Naive thymus-derived CD4-positive, alpha-beta T cell (primary cell): ENCODE data around the gene ZNRF3. TPM values are rescaled to one million over a fixed set of nuclear protein-coding genes. Genes with fewer than 3 reads are reported as not detected.

Source experiments
- ATAC-seq: fragments of 150-1000 bp; cut with Tn5 transposase; 2 replicates; pipeline ENCODE4 v1.10.0; 2021; ENCODE audit warnings: mild to moderate bottlenecking, moderate library complexity
- CTCF ChIA-PET: fragments of 350-600 bp; sonication (Branson Sonifier 250); formaldehyde crosslinking; loops from one replicate; lab custom pipeline; 2021; ENCODE audit warnings: antibody characterized with exemption; lab: Charles Lee
- POLR2A ChIA-PET: fragments of 350-600 bp; sonication (Branson Sonifier 250); formaldehyde crosslinking; loops from one replicate; lab custom pipeline; 2021; ENCODE audit warnings: antibody characterized with exemption, inconsistent platforms; lab: Charles Lee
- DNase-seq, 9 donors: peaks; one replicate each; pipeline versions ENCODE4 v3.0.0 to v3.0.0-alpha.2; 2020 to 2022; ENCODE audit warnings: mixed read lengths in 1 of 9
- H3K27ac ChIP-seq: one replicate; pipeline ENCODE4 v1.7.0; 2013; ENCODE audit warnings: mild to moderate bottlenecking, low read depth, low read length, moderate library complexity
- H3K27me3 ChIP-seq, 2 donors: one replicate each; pipeline ENCODE4 v1.7.0; 2013; ENCODE audit warnings: low read length in 2 of 2, mild to moderate bottlenecking in 2 of 2, moderate library complexity in 2 of 2; ENCODE audit not compliant: control insufficient read depth in 2 of 2, insufficient read depth in 2 of 2
- H3K36me3 ChIP-seq, 3 experiments: 1 replicate in 2 of 3; 2 replicates in 1 of 3; pipeline ENCODE4 v1.7.0; 2013; ENCODE audit warnings: low read length in 3 of 3, mild to moderate bottlenecking in 3 of 3, moderate library complexity in 1 of 3; ENCODE audit not compliant: insufficient read depth in 3 of 3, control insufficient read depth in 2 of 3
- H3K4me1 ChIP-seq, 2 donors: one replicate each; pipeline ENCODE4 v1.7.0; 2013; ENCODE audit warnings: low read length in 2 of 2, mild to moderate bottlenecking in 2 of 2, moderate library complexity in 1 of 2; ENCODE audit not compliant: control insufficient read depth in 2 of 2, insufficient read depth in 2 of 2
- H3K4me3 ChIP-seq: 2 replicates; pipeline ENCODE4 v1.7.0; 2013; ENCODE audit warnings: mild to moderate bottlenecking, low read length
- H3K9me3 ChIP-seq, 3 experiments: 1 replicate in 2 of 3; 2 replicates in 1 of 3; pipeline ENCODE4 v1.7.0; 2013; ENCODE audit warnings: low read length in 3 of 3; ENCODE audit not compliant: control insufficient read depth in 2 of 3
- H3K27ac Mint-ChIP-seq, 9 donors: one replicate each; pipeline ENCODE4 v1.8.0; 2020 to 2022; ENCODE audit warnings: mixed read lengths in 9 of 9, mild to moderate bottlenecking in 8 of 9, moderate library complexity in 5 of 9, inconsistent platforms in 2 of 9
- H3K27me3 Mint-ChIP-seq, 5 donors: one replicate each; pipeline ENCODE4 v1.8.0; 2021 to 2022; ENCODE audit warnings: mixed read lengths in 5 of 5, mild to moderate bottlenecking in 1 of 5
- H3K36me3 Mint-ChIP-seq, 5 donors: one replicate each; pipeline ENCODE4 v1.8.0; 2020 to 2022; ENCODE audit warnings: mixed read lengths in 5 of 5, mild to moderate bottlenecking in 3 of 5, inconsistent platforms in 1 of 5
- H3K4me1 Mint-ChIP-seq, 7 donors: one replicate each; pipeline ENCODE4 v1.8.0; 2020 to 2022; ENCODE audit warnings: mixed read lengths in 7 of 7, mild to moderate bottlenecking in 3 of 7, inconsistent platforms in 1 of 7
- H3K4me3 Mint-ChIP-seq, 10 donors: one replicate each; pipeline ENCODE4 v1.8.0; 2020 to 2022; ENCODE audit warnings: mild to moderate bottlenecking in 10 of 10, mixed read lengths in 10 of 10, moderate library complexity in 6 of 10, inconsistent platforms in 2 of 10
- H3K9me3 Mint-ChIP-seq, 11 donors: one replicate each; pipeline ENCODE4 v1.8.0; 2020 to 2022; ENCODE audit warnings: mixed read lengths in 11 of 11, mild to moderate bottlenecking in 4 of 11, inconsistent platforms in 1 of 11, moderate library complexity in 1 of 11
- intact Hi-C, 2 donors: fragments of 100-400 bp; cut with micrococcal nuclease; formaldehyde crosslinking; loops; one replicate each; pipeline ENCODE4 v1.15.1; 2023
- polyA plus RNA-seq, 2 donors: library from polyadenylated mRNA; unstranded; fragments of 300-500 nt; fragmentation: Illumina TruSeq; gene quantifications; one replicate each; pipeline ENCODE4 v1.2.3, GENCODE V29; 2021
- total RNA-seq, 6 experiments: library from RNA in 5 of 6; stranded (reverse) in 5 of 6; gene quantifications; 1 replicate in 5 of 6; 2 replicates in 1 of 6; pipeline ENCODE4 v1.2.3 and lab custom pipeline; 2021 to 2026

ZNRF3 gene
- total and polyA plus RNA-seq, 7 experiments from 2014 or later, result 0.22 to 0.98 (median 0.63) TPM

GRCh38 chr22:29009148-29009547 is 125.8 kb downstream of the ZNRF3 start:
- Mint-ChIP-seq H3K27me3 (peaks cover 15 to 42% (median 23%) of the 10 kb centered on the region in 5 donors), H3K4me3 (no peak overlapping the region), H3K4me1 (peaks cover 0 to 7% (median 4%) of the 10 kb centered on the region in 7 donors), H3K27ac (no peak overlapping the region), H3K36me3 (peaks cover 0 to 7% (median 0%) of the 10 kb centered on the region in 5 donors), H3K9me3 (no peaks in the 10 kb centered on the region)
- no peak overlapping the region for H3K27ac ChIP-seq
- ChIA-PET POLR2A (no interaction called here), CTCF (no interaction called here)
- H3K4me1 ChIP-seq, result no peaks in the 10 kb centered on the region
- ATAC-seq (no peak), DNase-seq (no peak)
- intact Hi-C loops, result no loop called here
- H3K27me3 ChIP-seq, result no peaks in the 10 kb centered on the region
- no peak overlapping the region for H3K4me3 ChIP-seq
- H3K36me3 ChIP-seq, result no peaks in the 10 kb centered on the region
- no peaks in the 10 kb centered on the region for H3K9me3 ChIP-seq

- no peak overlapping the region for H3K27ac ChIP-seq
- Mint-ChIP-seq H3K36me3 (peaks cover 0 to 7% (median 0%) of the 10 kb centered on the region in 5 donors), H3K4me3 (no peak overlapping the region), H3K27me3 (peaks cover 5 to 35% (median 13%) of the 10 kb centered on the region in 5 donors), H3K4me1 (peaks cover 0 to 16% (median 6%) of the 10 kb centered on the region in 7 donors), H3K27ac (no peak overlapping the region), H3K9me3 (no peaks in the 10 kb centered on the region)
- no peak overlapping the region for H3K4me3 ChIP-seq
- POLR2A ChIA-PET, result no interaction called here
- CTCF ChIA-PET, result interaction anchor here (0.6 kb wide), 1 partner anchor 17 kb away, joined by 3 read pairs; no protein-coding TSS in a partner anchor
- H3K27me3 ChIP-seq, result no peaks in the 10 kb centered on the region
- ATAC-seq, result no peak
- intact Hi-C loops, result no loop called here
- no peaks in the 10 kb centered on the region for H3K36me3 ChIP-seq
- H3K4me1 ChIP-seq, result no peaks in the 10 kb centered on the region
- DNase-seq, result no peak
- H3K9me3 ChIP-seq, result no peaks in the 10 kb centered on the region
Measured at GRCh38 chr22:29011240-29012100, 128.1 kb downstream of the ZNRF3 start.

DNA sequence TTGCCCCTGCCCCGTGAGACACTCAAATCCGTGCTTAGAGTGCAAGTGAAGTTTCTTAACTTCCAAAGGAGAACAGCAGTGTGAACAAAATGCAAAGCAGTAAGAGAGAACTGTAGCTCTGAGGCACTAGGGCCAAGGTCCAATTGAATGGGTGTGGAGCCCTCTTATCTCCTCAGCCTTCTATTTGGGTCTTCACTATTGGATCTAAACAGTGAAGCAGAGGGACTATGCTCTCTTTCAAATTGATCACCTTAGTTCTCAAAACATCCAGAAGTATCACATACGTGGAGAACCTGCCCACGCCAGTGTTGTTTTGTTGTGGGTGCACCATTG is 128.7 kb downstream of the ZNRF3 start:
- DNase-seq (no peak), ATAC-seq (no peak)
- H3K27ac Mint-ChIP-seq, result no peak overlapping the region
- peaks cover 5 to 34% (median 13%) of the 10 kb centered on the region in 5 donors for H3K27me3 Mint-ChIP-seq
- no peaks in the 10 kb centered on the region for H3K4me1 ChIP-seq
- no peaks in the 10 kb centered on the region for H3K27me3 ChIP-seq
- H3K9me3 Mint-ChIP-seq, result no peaks in the 10 kb centered on the region
- H3K27ac ChIP-seq, result no peak overlapping the region
- intact Hi-C loops, result no loop called here
- H3K36me3 Mint-ChIP-seq, result peaks cover 0 to 7% (median 0%) of the 10 kb centered on the region in 5 donors
- H3K4me1 Mint-ChIP-seq, result peaks cover 0 to 20% (median 11%) of the 10 kb centered on the region in 7 donors
- ChIA-PET CTCF (no interaction called here), POLR2A (no interaction called here)
- H3K4me3 ChIP-seq, result no peak overlapping the region
- no peaks in the 10 kb centered on the region for H3K36me3 ChIP-seq
- no peak overlapping the region for H3K4me3 Mint-ChIP-seq
- no peaks in the 10 kb centered on the region for H3K9me3 ChIP-seq

GRCh38 chr22:29012952-29013351 is 129.6 kb downstream of the ZNRF3 start:
- intact Hi-C loops, result no loop called here
- H3K27me3 ChIP-seq, result no peaks in the 10 kb centered on the region
- H3K36me3 ChIP-seq, result no peaks in the 10 kb centered on the region
- DNase-seq, result no peak
- peaks cover 6 to 42% (median 22%) of the 10 kb centered on the region in 5 donors for H3K27me3 Mint-ChIP-seq
- H3K4me1 Mint-ChIP-seq, result peaks cover 0 to 20% (median 11%) of the 10 kb centered on the region in 7 donors
- no peaks in the 10 kb centered on the region for H3K9me3 ChIP-seq
- no peak overlapping the region for H3K4me3 Mint-ChIP-seq
- peaks cover 0 to 4% (median 2%) of the 10 kb centered on the region in 11 donors for H3K9me3 Mint-ChIP-seq
- POLR2A ChIA-PET, result no interaction called here
- no peak overlapping the region for H3K27ac ChIP-seq
- CTCF ChIA-PET, result no interaction called here
- no peak for ATAC-seq
- H3K4me1 ChIP-seq, result no peaks in the 10 kb centered on the region
- peaks cover 0 to 10% (median 3%) of the 10 kb centered on the region in 5 donors for H3K36me3 Mint-ChIP-seq
- no peak overlapping the region for H3K4me3 ChIP-seq
- H3K27ac Mint-ChIP-seq, result no peak overlapping the region

- no peak overlapping the region for H3K27ac ChIP-seq
- Mint-ChIP-seq H3K9me3 (peaks cover 0 to 10% (median 7%) of the 10 kb centered on the region in 11 donors), H3K27ac (peak overlapping the region in 1 of 9 donors; percentile 64), H3K4me3 (no peak overlapping the region), H3K27me3 (peaks cover 13 to 45% (median 22%) of the 10 kb centered on the region in 5 donors), H3K36me3 (peaks cover 3 to 14% (median 8%) of the 10 kb centered on the region in 5 donors), H3K4me1 (peaks cover 0 to 20% (median 11%) of the 10 kb centered on the region in 7 donors)
- intact Hi-C loops, result no loop called here
- ChIA-PET CTCF (no interaction called here), POLR2A (no interaction called here)
- ATAC-seq (no peak), DNase-seq (no peak)
- H3K4me1 ChIP-seq, result no peaks in the 10 kb centered on the region
- H3K4me3 ChIP-seq, result no peak overlapping the region
- no peaks in the 10 kb centered on the region for H3K9me3 ChIP-seq
- H3K36me3 ChIP-seq, result no peaks in the 10 kb centered on the region
- no peaks in the 10 kb centered on the region for H3K27me3 ChIP-seq
Measured at GRCh38 chr22:29014293-29014692, 130.9 kb downstream of the ZNRF3 start.

GRCh38 chr22:29014773-29015172 is 131.4 kb downstream of the ZNRF3 start:
- no peaks in the 10 kb centered on the region for H3K36me3 ChIP-seq
- H3K36me3 Mint-ChIP-seq, result peaks cover 3 to 14% (median 8%) of the 10 kb centered on the region in 5 donors
- H3K4me1 ChIP-seq, result no peaks in the 10 kb centered on the region
- CTCF ChIA-PET, result no interaction called here
- H3K27ac ChIP-seq, result no peak overlapping the region
- no peaks in the 10 kb centered on the region for H3K27me3 ChIP-seq
- POLR2A ChIA-PET, result no interaction called here
- H3K9me3 ChIP-seq, result no peaks in the 10 kb centered on the region
- intact Hi-C loops, result no loop called here
- H3K27me3 Mint-ChIP-seq, result peaks cover 13 to 48% (median 27%) of the 10 kb centered on the region in 5 donors
- peaks cover 0 to 20% (median 11%) of the 10 kb centered on the region in 7 donors for H3K4me1 Mint-ChIP-seq
- DNase-seq (no peak), ATAC-seq (no peak)
- no peak overlapping the region for H3K27ac Mint-ChIP-seq
- no peak overlapping the region for H3K4me3 Mint-ChIP-seq
- peaks cover 0 to 12% (median 7%) of the 10 kb centered on the region in 11 donors for H3K9me3 Mint-ChIP-seq
- no peak overlapping the region for H3K4me3 ChIP-seq
